HL-60 (cell line): ENCODE measurements around the gene ABCA2.

Source experiments
- DNase-seq, 2 experiments: peaks; one replicate each; pipeline ENCODE4 v3.0.0-alpha.2; 2010 to 2020; ENCODE audit warnings: low read depth in 1 of 2, low spot score in 1 of 2
- H3K27ac ChIP-seq: fragments of 250-450 bp; sonication (Bioruptor Pico); replicated peaks from 2 replicates; pipeline ENCODE4 v1.5.1; 2020; ENCODE audit warnings: mild to moderate bottlenecking, moderate library complexity
- H3K27me3 ChIP-seq: fragments of 250-450 bp; sonication (Bioruptor Pico); 2 replicates; pipeline ENCODE4 v1.5.1; 2021; ENCODE audit warnings: mild to moderate bottlenecking, moderate library complexity; ENCODE audit not compliant: insufficient read depth, poor library complexity, severe bottlenecking
- H3K4me3 ChIP-seq: replicated peaks from 2 replicates; pipeline ENCODE4 v1.5.1; 2011; ENCODE audit warnings: mild to moderate bottlenecking, control low read depth, low read length; ENCODE audit not compliant: insufficient read depth
- CTCF ChIP-seq: IDR thresholded peaks from one replicate; pipeline ENCODE4 v1.5.1; 2011; ENCODE audit warnings: low read length, control low read depth, inconsistent platforms; ENCODE audit not compliant: insufficient read depth
- GABPA ChIP-seq: IDR thresholded peaks from 2 replicates; pipeline ENCODE4 v1.6.1; 2012; ENCODE audit warnings: low read depth
- POLR2AphosphoS5 ChIP-seq: IDR thresholded peaks from 2 replicates; pipeline ENCODE4 v1.6.1; 2012; ENCODE audit warnings: low read depth
- REST ChIP-seq: IDR thresholded peaks from 2 replicates; pipeline ENCODE4 v1.6.1; 2012; ENCODE audit warnings: low read depth; ENCODE audit not compliant: insufficient replicate concordance
- SPI1 ChIP-seq: IDR thresholded peaks from 2 replicates; pipeline ENCODE4 v1.6.1; 2012; ENCODE audit warnings: low read depth, mild to moderate bottlenecking, borderline replicate concordance

Gene ABCA2

GRCh38 chr9:136983167-136983566 is 44.9 kb downstream of the ABCA2 start:
- Histone ChIP-seq H3K4me3 (no peak overlapping the region), H3K27ac (no peak overlapping the region), H3K27me3 (peaks cover 25% of the 10 kb centered on the region)
- no peak for TF ChIP-seq SPI1
- no peak for DNase-seq

GRCh38 chr9:136982232-136983051 is 45.6 kb downstream of the ABCA2 start, which contains the start of gene LCNL1:
Gene LCNL1 (plus strand): TSS chr9:136982993. CDS start chr9:136983587, 594 bp downstream.
- no peak for DNase-seq
- H3K4me3 ChIP-seq, result no peak within 1 kb of the TSS
- no peak within 1 kb of the TSS for H3K27ac ChIP-seq
- H3K27me3 ChIP-seq, result peaks cover 25% of the 10 kb centered on the region
- TF ChIP-seq REST (no peak), POLR2AphosphoS5 (no peak), CTCF (no peak), GABPA (no peak), SPI1 (no peak)

- Histone ChIP-seq H3K4me3 (no peak overlapping the region), H3K27me3 (peaks cover 25% of the 10 kb centered on the region), H3K27ac (no peak overlapping the region)
- no peak for DNase-seq
- TF ChIP-seq POLR2AphosphoS5 (no peak), REST (no peak), GABPA (no peak), SPI1 (no peak), CTCF (no peak)
Measured at GRCh38 chr9:136981588-136982231, 46.3 kb downstream of the ABCA2 start.

GRCh38 chr9:136980669-136981478 is 47.2 kb downstream of the ABCA2 start:
- H3K27ac ChIP-seq, result no peak overlapping the region

More at GRCh38 chr9:136980669-136981478, 47.2 kb downstream of the ABCA2 start:
- H3K27me3 ChIP-seq, result peaks cover 17% of the 10 kb centered on the region
- TF ChIP-seq GABPA, result no peak
- no peak for TF ChIP-seq POLR2AphosphoS5
- no peak for TF ChIP-seq REST
- no peak for TF ChIP-seq SPI1
- no peak for TF ChIP-seq CTCF
- DNase-seq, result no peak
- no peak overlapping the region for H3K4me3 ChIP-seq
